Measurements from ENCODE around the gene SELL.
A peak's percentile ranks its signal among the peaks of the same experiment; 100 is the strongest.
"Not testable (repeated sequence)": the region's sequence is repeated elsewhere in the genome, so short reads cannot be mapped to it uniquely, and the experiment has no call there.

Gene SELL

GRCh38 chr1:169711469-169712308, at the start of gene SELL:
SELL (minus strand) TSS chr1:169711620; CDS start chr1:169711498, 122 bp downstream.
- DNase-seq, result peak in 1 of 2 donors; percentile 86

- no peak for DNase-seq
These were observed 47.6 kb upstream of the SELL start for GRCh38 chr1:169759038-169759437.

GRCh38 chr1:169753549-169753948, 42.1 kb upstream of the SELL start:
- DNase-seq, result no peak

GRCh38 chr1:169750041-169750440, 38.6 kb upstream of the SELL start:
- DNase-seq, result no peak

GRCh38 chr1:169746550-169746949, 35.1 kb upstream of the SELL start:
- no peak for DNase-seq

GRCh38 chr1:169745015-169745861, 33.8 kb upstream of the SELL start:
- no peak for DNase-seq

GRCh38 chr1:169741666-169742394, 30.4 kb upstream of the SELL start:
- DNase-seq, result no peak

- DNase-seq, result no peak
These were observed 28.6 kb upstream of the SELL start for GRCh38 chr1:169739980-169740379.

- DNase-seq, result no peak
These were observed 22.5 kb upstream of the SELL start, which contains the start of gene SELE for GRCh38 chr1:169733924-169734323. SELE (minus strand) TSS chr1:169734079; CDS start chr1:169733612, 467 bp downstream.

GRCh38 chr1:169731446-169731845, 20.0 kb upstream of the SELL start:
- DNase-seq, result no peak

GRCh38 chr1:169729991-169730390, 18.6 kb upstream of the SELL start:
- DNase-seq, result no peak

- DNase-seq, result no peak
These were observed 15.9 kb upstream of the SELL start for GRCh38 chr1:169727307-169727706.

GRCh38 chr1:169726851-169727250, 15.4 kb upstream of the SELL start:
- no peak for DNase-seq

- DNase-seq, result no peak
These were observed 14.5 kb upstream of the SELL start for GRCh38 chr1:169725930-169726329.

- DNase-seq, result no peak
These were observed 12.7 kb upstream of the SELL start for GRCh38 chr1:169724168-169724567.

- DNase-seq, result no peak
These were observed 12.3 kb upstream of the SELL start for GRCh38 chr1:169723763-169724162.

- DNase-seq, result no peak
These were observed 11.4 kb upstream of the SELL start for GRCh38 chr1:169722779-169723178.

- not testable (repeated sequence) for DNase-seq
These were observed 3.7 kb upstream of the SELL start for GRCh38 chr1:169715100-169715499.

- DNase-seq, result not testable (repeated sequence)
These were observed 1.7 kb upstream of the SELL start for GRCh38 chr1:169713090-169713489.

GRCh38 chr1:169712309-169712631, 850 bp upstream of the SELL start:
- DNase-seq, result no peak

- DNase-seq, result no peak
These were observed 2.8 kb downstream of the SELL start for GRCh38 chr1:169708647-169709046.

GRCh38 chr1:169707912-169708604, 3.4 kb downstream of the SELL start:
- no peak for DNase-seq

GRCh38 chr1:169704797-169705196, 6.6 kb downstream of the SELL start:
- DNase-seq, result no peak
